NT2/D1 (cell line): ENCODE results near the gene PTPRG.

Source experiments
- DNase-seq: peaks from one replicate; pipeline ENCODE4 v3.0.0-alpha.2; 2011; ENCODE audit warnings: low read depth, low spot score
- H3K27me3 ChIP-seq: 2 replicates; pipeline ENCODE4 v1.6.0; 2011; ENCODE audit warnings: mild to moderate bottlenecking; ENCODE audit not compliant: insufficient read length, insufficient read depth
- H3K36me3 ChIP-seq: 2 replicates; pipeline ENCODE4 v1.6.1; 2011; ENCODE audit warnings: mild to moderate bottlenecking, low read length, mixed read lengths; ENCODE audit not compliant: insufficient read depth, insufficient read length
- H3K4me1 ChIP-seq: 2 replicates; pipeline ENCODE4 v1.5.1; 2011; ENCODE audit not compliant: insufficient read depth, insufficient read length
- H3K4me3 ChIP-seq: 2 replicates; pipeline ENCODE4 v1.5.1; 2011; ENCODE audit warnings: low read depth; ENCODE audit not compliant: insufficient read length
- H3K9ac ChIP-seq: 2 replicates; pipeline ENCODE4 v1.6.0; 2011; ENCODE audit warnings: low read depth; ENCODE audit not compliant: insufficient read length
- H3K9me3 ChIP-seq: 2 replicates; pipeline ENCODE4 v1.5.1; 2011; ENCODE audit warnings: mild to moderate bottlenecking, low read length; ENCODE audit not compliant: insufficient read depth
- SUZ12 ChIP-seq: IDR thresholded peaks from 2 replicates; pipeline ENCODE4 v1.6.1; 2011; ENCODE audit not compliant: insufficient read length, insufficient read depth; ENCODE audit errors: extremely low read depth
- YY1 ChIP-seq: IDR thresholded peaks from 2 replicates; pipeline ENCODE4 v1.6.1; 2011; ENCODE audit not compliant: insufficient read length, insufficient read depth
- ZNF274 ChIP-seq: IDR thresholded peaks from 2 replicates; pipeline ENCODE4 v1.6.1; 2011; ENCODE audit warnings: mild to moderate bottlenecking, low read depth, low read length

PTPRG gene

DNA sequence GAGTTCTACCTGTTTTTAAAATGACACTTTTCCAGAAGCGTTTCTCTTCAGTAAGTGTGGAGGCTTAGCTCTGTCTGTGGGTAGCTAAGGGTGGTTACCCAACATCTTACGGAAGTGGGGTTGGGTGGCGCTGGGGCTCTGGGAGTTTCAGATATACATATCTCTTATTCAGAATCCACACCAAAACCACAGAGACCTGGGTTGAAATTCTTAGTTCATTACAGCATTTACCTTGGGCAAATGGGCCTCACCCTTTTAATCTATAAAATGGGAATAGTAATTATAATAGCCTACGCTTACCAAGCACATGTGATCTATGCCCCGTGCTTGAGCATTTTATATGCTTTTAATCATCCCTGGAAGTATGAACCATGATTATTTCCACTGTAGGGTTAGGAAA lies 9.4 kb downstream of the PTPRG start:
- no peak overlapping the region for H3K4me3 ChIP-seq
- no peak for TF ChIP-seq YY1
- TF ChIP-seq ZNF274 = no peak
- TF ChIP-seq SUZ12 = no peak
- no peak for DNase-seq

DNA sequence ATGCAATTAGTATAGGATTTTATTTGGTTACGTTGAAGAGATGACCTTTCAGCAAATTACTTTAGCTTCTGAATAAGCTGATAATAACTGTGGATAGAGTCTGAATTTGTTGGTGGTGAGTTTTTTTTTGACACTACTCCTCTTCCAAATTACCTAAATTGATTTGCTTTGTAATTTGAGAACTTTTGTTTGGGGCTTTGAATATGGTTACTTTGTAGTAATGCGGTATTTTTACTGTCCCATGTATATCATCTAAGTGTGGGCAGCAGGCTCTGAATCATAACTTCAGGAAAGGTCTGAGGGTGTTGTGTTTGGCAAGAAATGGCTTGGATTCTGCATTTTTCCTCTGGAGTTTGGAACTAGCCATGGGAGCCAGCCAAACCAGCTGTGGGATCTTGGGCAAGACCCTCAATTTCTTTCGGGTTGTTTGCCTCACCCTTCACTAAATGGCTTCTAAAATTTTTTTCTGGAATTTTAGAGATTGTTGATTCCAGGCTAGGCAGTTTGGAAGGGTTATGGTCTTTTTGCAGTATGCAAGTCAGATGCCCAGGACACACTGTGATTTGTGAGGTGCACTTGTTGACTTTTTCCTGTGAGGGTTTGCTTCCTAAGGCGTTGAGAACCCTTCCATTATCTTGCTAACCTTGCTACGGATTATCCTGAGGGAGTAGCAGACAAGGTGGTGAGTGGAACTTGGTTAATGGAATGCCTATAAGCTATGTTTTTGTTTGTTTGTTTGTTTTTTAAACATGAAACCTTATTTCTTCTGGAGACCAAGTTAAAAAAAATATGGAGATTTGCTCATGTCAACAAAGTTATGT lies 10.4 kb downstream of the PTPRG start:
- H3K9me3 ChIP-seq = no peaks in the 10 kb centered on the region
- TF ChIP-seq SUZ12 = no peak
- no peak for TF ChIP-seq YY1
- no peak for TF ChIP-seq ZNF274
- DNase-seq = no peak
- peaks cover 13% of the 10 kb centered on the region for H3K36me3 ChIP-seq
- no peaks in the 10 kb centered on the region for H3K4me1 ChIP-seq
- H3K27me3 ChIP-seq = no peaks in the 10 kb centered on the region
- H3K4me3 ChIP-seq = no peak overlapping the region
- H3K9ac ChIP-seq = no peak overlapping the region

More for the DNA sequence above, 9.4 kb downstream of the PTPRG start:
- Histone ChIP-seq H3K9ac (no peak overlapping the region), H3K36me3 (peaks cover 16% of the 10 kb centered on the region), H3K27me3 (no peaks in the 10 kb centered on the region), H3K9me3 (no peaks in the 10 kb centered on the region), H3K4me1 (no peaks in the 10 kb centered on the region)

DNA sequence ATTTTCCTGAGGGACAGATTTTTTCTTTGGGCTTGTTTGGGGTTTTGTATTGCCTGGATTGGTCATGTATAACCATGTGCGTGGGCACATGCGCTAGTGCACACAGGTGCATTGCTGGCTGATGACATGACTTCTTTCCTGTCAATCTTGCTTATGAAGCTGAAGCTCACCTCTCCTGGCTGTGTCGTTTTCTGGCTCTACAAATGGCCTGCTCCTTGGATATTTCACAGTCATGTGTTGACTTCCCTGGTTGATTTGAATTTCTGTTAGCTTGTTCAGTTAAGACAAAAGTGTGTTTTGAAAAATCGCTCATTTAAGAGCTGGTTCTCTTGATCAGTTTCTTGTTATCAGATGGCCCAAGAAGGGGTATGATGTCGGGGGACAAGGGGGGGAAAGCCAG lies 11.5 kb downstream of the PTPRG start:
- Histone ChIP-seq H3K9ac (no peak overlapping the region), H3K36me3 (peaks cover 6% of the 10 kb centered on the region), H3K27me3 (no peaks in the 10 kb centered on the region), H3K4me1 (no peaks in the 10 kb centered on the region), H3K9me3 (no peaks in the 10 kb centered on the region), H3K4me3 (no peak overlapping the region)
- TF ChIP-seq YY1 = no peak
- no peak for DNase-seq

DNA sequence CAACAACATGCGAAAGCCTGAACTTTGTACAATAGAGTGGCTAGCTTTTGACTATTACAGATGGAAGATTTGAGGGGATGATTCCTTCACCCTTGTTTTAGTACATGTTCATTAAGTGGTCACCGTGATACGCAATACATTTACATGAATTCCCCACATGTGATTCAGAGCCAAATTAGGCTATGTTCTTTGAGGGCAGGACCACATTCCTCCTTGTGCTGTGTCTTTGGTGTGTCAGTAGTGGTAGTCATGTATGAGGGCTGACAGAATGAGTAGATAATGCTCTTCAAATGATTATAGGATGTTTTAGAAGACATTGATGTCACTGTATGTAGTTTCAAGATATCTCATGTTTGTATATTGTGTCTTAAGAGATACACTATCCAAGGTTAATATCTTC lies 12.1 kb downstream of the PTPRG start:
- no peak overlapping the region for H3K9ac ChIP-seq
- TF ChIP-seq SUZ12 = no peak
- TF ChIP-seq YY1 = no peak
- TF ChIP-seq ZNF274 = no peak
- H3K4me3 ChIP-seq = no peak overlapping the region
- H3K36me3 ChIP-seq = peaks cover 6% of the 10 kb centered on the region
- no peaks in the 10 kb centered on the region for H3K9me3 ChIP-seq
- DNase-seq = no peak
- no peaks in the 10 kb centered on the region for H3K27me3 ChIP-seq
- no peaks in the 10 kb centered on the region for H3K4me1 ChIP-seq

DNA sequence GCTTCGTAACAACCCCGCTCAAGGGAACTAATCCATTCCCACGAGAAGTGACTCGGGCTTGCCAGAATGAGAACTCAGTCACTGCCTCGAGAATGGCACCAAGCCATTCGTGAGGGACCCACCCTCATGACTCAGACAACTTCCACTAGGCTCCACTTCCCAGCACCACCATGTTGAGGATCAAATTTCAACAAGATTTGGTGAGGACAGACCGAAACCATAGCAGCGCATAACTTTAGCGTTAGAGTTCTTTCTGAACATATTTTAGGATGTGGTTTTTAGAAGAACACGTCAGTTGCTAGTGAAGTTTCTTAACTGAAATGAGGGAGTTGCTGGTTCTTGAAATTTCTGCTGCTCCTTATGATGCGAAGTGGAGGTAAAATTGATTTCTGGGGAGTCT lies 13.5 kb downstream of the PTPRG start:
- no peaks in the 10 kb centered on the region for H3K9me3 ChIP-seq
- H3K36me3 ChIP-seq = peaks cover 6% of the 10 kb centered on the region
- TF ChIP-seq SUZ12 (no peak), ZNF274 (no peak), YY1 (no peak)
- H3K9ac ChIP-seq = no peak overlapping the region
- H3K27me3 ChIP-seq = no peaks in the 10 kb centered on the region
- no peak overlapping the region for H3K4me3 ChIP-seq
- DNase-seq = no peak
- no peaks in the 10 kb centered on the region for H3K4me1 ChIP-seq

DNA sequence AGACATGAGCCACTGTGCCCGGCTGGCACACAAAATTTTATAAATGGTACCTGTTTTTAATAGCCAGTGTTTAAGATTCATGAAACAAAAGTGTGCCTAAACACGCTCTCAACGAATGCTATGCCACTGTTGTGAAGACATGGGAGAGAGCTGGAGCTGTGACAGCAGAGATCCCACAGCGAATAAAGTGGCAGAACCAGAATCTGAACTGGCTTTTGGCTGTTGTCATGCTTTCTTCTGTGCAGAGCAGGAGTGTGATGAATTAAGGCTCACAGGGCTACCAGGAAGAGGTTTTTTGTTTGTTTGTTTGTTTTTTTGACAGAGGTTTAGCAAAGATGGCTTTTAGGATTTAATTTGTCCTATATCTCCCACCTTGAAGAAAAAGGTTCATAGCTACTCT lies 14.5 kb downstream of the PTPRG start:
- Histone ChIP-seq H3K4me1 (no peaks in the 10 kb centered on the region), H3K36me3 (peaks cover 6% of the 10 kb centered on the region)

DNA sequence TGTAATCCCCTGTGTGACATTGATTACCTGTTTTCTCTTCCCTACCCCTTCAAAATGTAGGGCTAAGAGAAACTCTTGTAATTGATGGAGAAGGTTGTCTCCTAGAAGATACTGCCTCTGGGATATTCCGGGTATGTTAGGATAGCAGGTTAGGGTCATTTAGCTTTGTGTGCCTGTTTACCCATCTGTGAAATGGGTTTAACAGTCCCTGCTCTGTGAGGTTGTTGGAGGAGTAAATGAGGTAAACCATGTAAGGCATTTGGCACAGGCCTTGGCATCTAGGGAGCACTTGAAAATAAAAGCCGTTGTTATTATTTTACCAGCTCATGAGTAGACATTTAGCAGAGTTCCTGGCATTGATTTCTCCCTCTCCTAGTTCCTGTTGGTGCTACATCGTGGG lies 16.4 kb downstream of the PTPRG start:
- H3K4me3 ChIP-seq = no peak overlapping the region
- no peaks in the 10 kb centered on the region for H3K27me3 ChIP-seq
- no peaks in the 10 kb centered on the region for H3K9me3 ChIP-seq
- no peaks in the 10 kb centered on the region for H3K36me3 ChIP-seq
- no peak overlapping the region for H3K9ac ChIP-seq
- H3K4me1 ChIP-seq = no peaks in the 10 kb centered on the region
- DNase-seq = no peak
- TF ChIP-seq YY1 (no peak), SUZ12 (no peak), ZNF274 (no peak)

More for the DNA sequence above, 14.5 kb downstream of the PTPRG start:
- TF ChIP-seq SUZ12 (no peak), YY1 (no peak), ZNF274 (no peak)
- Histone ChIP-seq H3K9ac (no peak overlapping the region), H3K9me3 (no peaks in the 10 kb centered on the region), H3K27me3 (no peaks in the 10 kb centered on the region), H3K4me3 (no peak overlapping the region)
- DNase-seq = no peak
